ENCODE results near the gene CMYA5. TPM values are rescaled to one million over a fixed set of nuclear protein-coding genes. Genes with fewer than 3 reads are reported as not detected.

CMYA5 gene
- total RNA-seq, 2 experiments from 2014 or later: 0.13 to 0.21 TPM

DNA sequence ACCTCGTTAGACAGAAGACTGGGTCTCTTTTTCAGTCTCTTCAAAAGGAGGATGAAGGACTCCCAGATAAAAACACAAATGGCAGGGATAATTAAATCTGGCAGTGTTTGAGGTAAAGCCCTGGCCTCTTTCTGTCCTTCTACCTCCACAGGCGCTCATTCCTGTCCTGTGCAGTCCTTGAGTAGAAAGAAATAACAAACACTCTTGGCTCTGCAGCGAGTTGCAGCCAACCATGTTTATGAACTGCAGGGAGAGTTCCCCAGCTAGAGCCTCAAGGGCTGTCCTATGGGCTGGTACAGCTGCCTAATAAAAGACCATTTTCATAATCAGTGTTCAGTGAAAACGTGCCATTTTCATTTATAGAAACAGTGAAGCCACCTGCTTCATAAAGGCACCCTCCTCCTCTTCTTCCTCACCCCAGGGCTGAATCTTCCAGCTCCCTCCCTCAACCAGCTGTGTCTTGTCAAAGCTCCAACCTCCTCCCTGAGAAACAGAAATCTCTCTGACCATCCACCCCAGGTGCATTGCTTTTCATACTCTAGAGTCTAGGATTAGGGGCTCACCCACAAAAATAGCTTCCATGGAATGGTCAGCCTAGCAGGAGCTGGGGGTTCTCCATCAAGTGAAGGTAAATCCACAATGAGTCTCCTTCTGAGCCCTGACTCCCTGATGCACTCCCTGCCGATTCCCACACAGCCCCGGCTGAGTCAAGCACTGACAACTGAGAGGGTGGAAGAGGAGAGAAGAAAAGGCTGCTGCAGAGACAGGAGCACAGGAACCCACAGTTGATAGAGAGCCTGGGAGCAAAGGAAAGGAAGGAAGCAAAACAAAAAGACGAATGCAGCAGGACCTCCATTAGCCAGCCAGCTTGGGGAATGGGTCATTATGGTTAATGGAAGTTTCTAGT is 150.7 kb downstream of the CMYA5 start:
- TF ChIP-seq, protein P1, sequence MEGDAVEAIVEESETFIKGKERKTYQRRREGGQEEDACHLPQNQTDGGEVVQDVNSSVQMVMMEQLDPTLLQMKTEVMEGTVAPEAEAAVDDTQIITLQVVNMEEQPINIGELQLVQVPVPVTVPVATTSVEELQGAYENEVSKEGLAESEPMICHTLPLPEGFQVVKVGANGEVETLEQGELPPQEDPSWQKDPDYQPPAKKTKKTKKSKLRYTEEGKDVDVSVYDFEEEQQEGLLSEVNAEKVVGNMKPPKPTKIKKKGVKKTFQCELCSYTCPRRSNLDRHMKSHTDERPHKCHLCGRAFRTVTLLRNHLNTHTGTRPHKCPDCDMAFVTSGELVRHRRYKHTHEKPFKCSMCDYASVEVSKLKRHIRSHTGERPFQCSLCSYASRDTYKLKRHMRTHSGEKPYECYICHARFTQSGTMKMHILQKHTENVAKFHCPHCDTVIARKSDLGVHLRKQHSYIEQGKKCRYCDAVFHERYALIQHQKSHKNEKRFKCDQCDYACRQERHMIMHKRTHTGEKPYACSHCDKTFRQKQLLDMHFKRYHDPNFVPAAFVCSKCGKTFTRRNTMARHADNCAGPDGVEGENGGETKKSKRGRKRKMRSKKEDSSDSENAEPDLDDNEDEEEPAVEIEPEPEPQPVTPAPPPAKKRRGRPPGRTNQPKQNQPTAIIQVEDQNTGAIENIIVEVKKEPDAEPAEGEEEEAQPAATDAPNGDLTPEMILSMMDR (conservative IDR thresholded peaks at IDR 0.05; ENCODE audit: low read length): no peak
- H3K4me3 ChIP-seq (ENCODE audit: low read depth, low read length, poor library complexity, severe bottlenecking): no peak overlapping the region
- H3K9me3 ChIP-seq (ENCODE audit: low read length): no peaks in the 10 kb centered on the region
- no peaks in the 10 kb centered on the region for H3K79me2 ChIP-seq (ENCODE audit: insufficient read depth, low read depth, low read length)
- ChIA-PET CTCF (ENCODE audit: unreplicated experiment) (no interaction called here), POLR2A (interaction anchor here (0.6 to 1.3 kb wide), 6 partner anchors 16 to 285 kb away, joined by 3 to 5 read pairs (median 3); no protein-coding TSS in a partner anchor)
- H3K27ac ChIP-seq (ENCODE audit: low read depth, low read length, poor library complexity, severe bottlenecking): no peak overlapping the region
- H3K9me2 ChIP-seq (ENCODE audit: insufficient read depth, low read length): no peaks in the 10 kb centered on the region
- H4K20me1 ChIP-seq (ENCODE audit: insufficient read depth, low read length): no peaks in the 10 kb centered on the region
- no peak overlapping the region for H2AFZ ChIP-seq (ENCODE audit: low read length)
- no TSS peak for BruUV-seq (replicated peaks)
- intact Hi-C loops (cut with micrococcal nuclease; ENCODE audit: unreplicated experiment): no loop called here
- no peak for DNase-seq (ENCODE audit: low spot score)
- H3K4me1 ChIP-seq (ENCODE audit: insufficient read depth, low read length, poor library complexity, severe bottlenecking): no peaks in the 10 kb centered on the region
- no peaks in the 10 kb centered on the region for H3K36me3 ChIP-seq (ENCODE audit: insufficient read depth, low read length)
- H3K4me2 ChIP-seq (ENCODE audit: low read length): no peak overlapping the region

DNA sequence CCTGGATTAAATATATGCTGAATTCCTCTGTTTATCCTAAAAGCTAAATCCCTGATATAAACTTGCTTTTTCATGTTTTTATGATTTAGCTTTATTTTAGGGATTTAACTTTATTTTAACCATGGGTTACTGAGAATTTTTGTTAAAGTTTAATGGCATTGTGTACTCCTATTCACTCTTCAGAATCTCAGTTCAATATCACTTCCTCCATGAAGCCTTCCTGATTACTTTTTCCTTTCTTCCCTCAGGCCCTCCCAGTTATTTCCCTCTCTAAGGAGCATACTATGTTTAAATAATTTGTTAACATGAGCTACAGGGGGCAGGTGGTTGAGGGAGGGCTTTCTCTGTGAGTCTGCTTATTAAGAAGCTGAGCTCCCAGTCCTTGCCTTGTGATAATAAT is 151.5 kb downstream of the CMYA5 start:
- ChIA-PET POLR2A (interaction anchor here (0.6 to 1.3 kb wide), 10 partner anchors 10 to 928 kb away, joined by 3 to 5 read pairs (median 3); no protein-coding TSS in a partner anchor), CTCF (ENCODE audit: unreplicated experiment) (no interaction called here)
- no peaks in the 10 kb centered on the region for H3K9me3 ChIP-seq (ENCODE audit: low read length)
- no peaks in the 10 kb centered on the region for H3K4me1 ChIP-seq (ENCODE audit: insufficient read depth, low read length, poor library complexity, severe bottlenecking)
- intact Hi-C loops (cut with micrococcal nuclease; ENCODE audit: unreplicated experiment): no loop called here
- DNase-seq (ENCODE audit: low spot score): no peak
- no peak overlapping the region for H3K4me2 ChIP-seq (ENCODE audit: low read length)
- H3K4me3 ChIP-seq (ENCODE audit: low read depth, low read length, poor library complexity, severe bottlenecking): no peak overlapping the region
- no peak for TF ChIP-seq EZH2phosphoT487 (IDR thresholded peaks at IDR 0.05; ENCODE audit: borderline replicate concordance, low read depth, low read length)
- TF ChIP-seq, protein P1 (conservative IDR thresholded peaks at IDR 0.05; ENCODE audit: low read length): no peak
- H3K27ac ChIP-seq (ENCODE audit: low read depth, low read length, poor library complexity, severe bottlenecking): no peak overlapping the region
- H3K9me2 ChIP-seq (ENCODE audit: insufficient read depth, low read length): no peaks in the 10 kb centered on the region
- no TSS peak for BruUV-seq (replicated peaks)
- no peaks in the 10 kb centered on the region for H3K79me2 ChIP-seq (ENCODE audit: insufficient read depth, low read depth, low read length)
- no peaks in the 10 kb centered on the region for H4K20me1 ChIP-seq (ENCODE audit: insufficient read depth, low read length)
- no peak overlapping the region for H2AFZ ChIP-seq (ENCODE audit: low read length)
- no peaks in the 10 kb centered on the region for H3K36me3 ChIP-seq (ENCODE audit: insufficient read depth, low read length)
